Measurements from ENCODE around the gene DNAAF8. TPM values are rescaled to one million over a fixed set of nuclear protein-coding genes. Genes with fewer than 3 reads are reported as not detected.

DNAAF8 gene
- total RNA-seq, 1 experiment from 2014 or later: 0.06 TPM

- Histone ChIP-seq H3K4me3 (no peak overlapping the region), H3K36me3 (peaks cover 4% of the 10 kb centered on the region; the same call in 1 of the 2 replicates), H3K27me3 (no peaks in the 10 kb centered on the region), H3K9me3 (replicated peaks) (no peaks in the 10 kb centered on the region), H3K4me1 (no peaks in the 10 kb centered on the region), H3K27ac (no peak overlapping the region)
- no peak for DNase-seq
Measured at GRCh38 chr16:4748682-4749411, 14.5 kb downstream of the DNAAF8 start.

GRCh38 chr16:4749700-4750257, 15.4 kb downstream of the DNAAF8 start:
- H3K27me3 ChIP-seq: no peaks in the 10 kb centered on the region
- no peaks in the 10 kb centered on the region for H3K4me1 ChIP-seq
- peaks cover 6% of the 10 kb centered on the region for H3K36me3 ChIP-seq
- no peak overlapping the region for H3K4me3 ChIP-seq
- no peak overlapping the region for H3K27ac ChIP-seq
- no peak for DNase-seq
- H3K9me3 ChIP-seq (replicated peaks): no peaks in the 10 kb centered on the region

- no peak for DNase-seq
- H3K4me1 ChIP-seq: no peaks in the 10 kb centered on the region
- 0 out of 2 replicates have a peak, but pooled peaks cover 2% of the 10 kb centered on the region for H3K9me3 ChIP-seq (replicated peaks)
- no peaks in the 10 kb centered on the region for H3K27me3 ChIP-seq
- H3K4me3 ChIP-seq: no peak overlapping the region
- H3K36me3 ChIP-seq: peaks cover 17% of the 10 kb centered on the region
- no peak overlapping the region for H3K27ac ChIP-seq
Measured at GRCh38 chr16:4750896-4751295, 16.6 kb downstream of the DNAAF8 start.

- Histone ChIP-seq H3K27ac (no peak overlapping the region), H3K9me3 (replicated peaks) (0 out of 2 replicates have a peak, but pooled peaks cover 2% of the 10 kb centered on the region)
Measured at GRCh38 chr16:4752351-4753100, 18.2 kb downstream of the DNAAF8 start.

GRCh38 chr16:4753227-4753626, 18.9 kb downstream of the DNAAF8 start:
- no peak for DNase-seq
- Histone ChIP-seq H3K27me3 (no peaks in the 10 kb centered on the region), H3K36me3 (peaks cover 25% of the 10 kb centered on the region), H3K27ac (no peak overlapping the region), H3K4me3 (no peak overlapping the region), H3K4me1 (no peaks in the 10 kb centered on the region), H3K9me3 (replicated peaks) (0 out of 2 replicates have a peak, but pooled peaks cover 2% of the 10 kb centered on the region)

More at GRCh38 chr16:4752351-4753100, 18.2 kb downstream of the DNAAF8 start:
- Histone ChIP-seq H3K4me3 (no peak overlapping the region), H3K36me3 (peaks cover 25% of the 10 kb centered on the region), H3K27me3 (no peaks in the 10 kb centered on the region), H3K4me1 (no peaks in the 10 kb centered on the region)
- DNase-seq: no peak

- Histone ChIP-seq H3K9me3 (replicated peaks) (0 out of 2 replicates have a peak, but pooled peaks cover 2% of the 10 kb centered on the region), H3K36me3 (peaks cover 25% of the 10 kb centered on the region), H3K4me1 (no peaks in the 10 kb centered on the region), H3K27me3 (no peaks in the 10 kb centered on the region), H3K4me3 (no peak overlapping the region), H3K27ac (no peak overlapping the region)
- no peak for DNase-seq
Measured at GRCh38 chr16:4754865-4755264, 20.5 kb downstream of the DNAAF8 start.

GRCh38 chr16:4755687-4756086, 21.4 kb downstream of the DNAAF8 start:
- Histone ChIP-seq H3K4me1 (no peaks in the 10 kb centered on the region), H3K27ac (no peak overlapping the region), H3K27me3 (no peaks in the 10 kb centered on the region), H3K36me3 (peaks cover 25% of the 10 kb centered on the region), H3K4me3 (no peak overlapping the region), H3K9me3 (replicated peaks) (0 out of 2 replicates have a peak, but pooled peaks cover 2% of the 10 kb centered on the region)
- no peak for DNase-seq

- no peak for DNase-seq
- H3K4me1 ChIP-seq: no peaks in the 10 kb centered on the region
- H3K27ac ChIP-seq: no peak overlapping the region
- 0 out of 2 replicates have a peak, but pooled peaks cover 2% of the 10 kb centered on the region for H3K9me3 ChIP-seq (replicated peaks)
- H3K27me3 ChIP-seq: no peaks in the 10 kb centered on the region
- H3K4me3 ChIP-seq: no peak overlapping the region
- peaks cover 16% of the 10 kb centered on the region for H3K36me3 ChIP-seq
Measured at GRCh38 chr16:4760221-4760910, 26.0 kb downstream of the DNAAF8 start.

- Histone ChIP-seq H3K27me3 (no peaks in the 10 kb centered on the region), H3K9me3 (replicated peaks) (no peaks in the 10 kb centered on the region), H3K4me3 (no peak overlapping the region), H3K4me1 (no peaks in the 10 kb centered on the region), H3K27ac (no peak overlapping the region), H3K36me3 (peaks cover 3% of the 10 kb centered on the region; the same call in 1 of the 2 replicates)
- DNase-seq: no peak
Measured at GRCh38 chr16:4762205-4762604, 27.9 kb downstream of the DNAAF8 start.

GRCh38 chr16:4763791-4764190, 29.5 kb downstream of the DNAAF8 start:
- Histone ChIP-seq H3K27ac (no peak overlapping the region), H3K9me3 (replicated peaks) (no peaks in the 10 kb centered on the region), H3K4me3 (no peak overlapping the region), H3K36me3 (peaks cover 3% of the 10 kb centered on the region; the same call in 1 of the 2 replicates), H3K27me3 (no peaks in the 10 kb centered on the region), H3K4me1 (no peaks in the 10 kb centered on the region)
- no peak for DNase-seq

GRCh38 chr16:4765511-4766474, 31.5 kb downstream of the DNAAF8 start:
- Histone ChIP-seq H3K4me3 (peak overlapping the region; percentile 93), H3K27me3 (no peaks in the 10 kb centered on the region), H3K36me3 (peaks cover 3% of the 10 kb centered on the region; the same call in 1 of the 2 replicates), H3K4me1 (no peaks in the 10 kb centered on the region), H3K27ac (no peak overlapping the region), H3K9me3 (replicated peaks) (no peaks in the 10 kb centered on the region)
- no peak for DNase-seq

- Histone ChIP-seq H3K4me3 (peak within 1 kb of the TSS; percentile 93), H3K36me3 (no peaks in the 10 kb centered on the region), H3K27me3 (no peaks in the 10 kb centered on the region), H3K4me1 (peaks cover 4% of the 10 kb centered on the region; the same call in 1 of the 2 replicates), H3K9me3 (replicated peaks) (no peaks in the 10 kb centered on the region), H3K27ac (peak within 1 kb of the TSS; percentile 52)
- peak; percentile 96 for DNase-seq
Measured at GRCh38 chr16:4766875-4767628, 32.7 kb downstream of the DNAAF8 start, which contains the start of gene ZNF500. TSS of gene ZNF500 (minus strand) at chr16:4767162. CDS start at chr16:4765978, 1,184 bp downstream.

All from SJCRH30 (cell line).